GM12875 (cell line): ENCODE results near the gene OSBP.

Experiments used
- H3K4me3 ChIP-seq: one replicate; pipeline ENCODE4 v1.5.1; 2011; ENCODE audit warnings: low read depth, low read length, control low read depth
- TF ChIP-seq, protein P1 (sequence below): IDR thresholded peaks from 2 replicates; pipeline ENCODE4 v1.5.1; 2011; ENCODE audit warnings: low read depth, mild to moderate bottlenecking, control low read depth, inconsistent platforms, low read length, moderate library complexity, borderline replicate concordance; ENCODE audit not compliant: insufficient read depth

The OSBP gene

DNA sequence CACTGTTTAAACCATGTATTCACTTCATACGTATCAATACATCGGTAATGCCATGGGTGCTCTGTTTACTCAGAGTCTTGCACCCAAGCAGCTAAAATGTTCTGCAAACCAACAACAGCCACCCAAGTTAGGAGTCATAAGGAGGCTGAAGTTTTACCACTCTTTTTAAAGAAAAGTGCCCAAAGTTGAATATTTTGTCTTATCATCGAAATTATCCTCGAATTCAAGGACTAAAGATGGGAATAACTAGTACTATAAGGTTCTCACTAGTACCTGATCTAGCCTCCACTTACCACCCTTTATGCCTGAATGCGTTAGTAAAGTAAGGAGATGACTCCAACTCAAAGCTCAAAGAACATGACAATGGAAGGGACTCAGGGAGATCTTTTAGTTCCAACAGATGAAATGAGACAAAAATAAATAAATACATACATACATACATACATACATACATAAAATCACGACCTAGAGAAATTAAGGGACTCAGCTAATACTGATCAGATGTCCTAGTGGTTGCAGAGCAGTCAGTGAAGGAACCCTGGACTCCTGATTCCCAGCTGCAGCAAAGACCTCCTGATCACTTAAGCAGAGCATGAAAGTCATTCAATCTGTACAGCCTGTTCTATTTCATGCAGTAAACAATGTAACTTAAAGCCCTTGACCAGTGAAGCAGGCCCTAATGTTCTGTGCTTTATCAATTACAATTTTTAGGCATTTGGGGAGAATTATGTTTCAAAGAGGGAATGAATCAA is 7.7 kb downstream of the OSBP start:
- TF ChIP-seq, protein P1, sequence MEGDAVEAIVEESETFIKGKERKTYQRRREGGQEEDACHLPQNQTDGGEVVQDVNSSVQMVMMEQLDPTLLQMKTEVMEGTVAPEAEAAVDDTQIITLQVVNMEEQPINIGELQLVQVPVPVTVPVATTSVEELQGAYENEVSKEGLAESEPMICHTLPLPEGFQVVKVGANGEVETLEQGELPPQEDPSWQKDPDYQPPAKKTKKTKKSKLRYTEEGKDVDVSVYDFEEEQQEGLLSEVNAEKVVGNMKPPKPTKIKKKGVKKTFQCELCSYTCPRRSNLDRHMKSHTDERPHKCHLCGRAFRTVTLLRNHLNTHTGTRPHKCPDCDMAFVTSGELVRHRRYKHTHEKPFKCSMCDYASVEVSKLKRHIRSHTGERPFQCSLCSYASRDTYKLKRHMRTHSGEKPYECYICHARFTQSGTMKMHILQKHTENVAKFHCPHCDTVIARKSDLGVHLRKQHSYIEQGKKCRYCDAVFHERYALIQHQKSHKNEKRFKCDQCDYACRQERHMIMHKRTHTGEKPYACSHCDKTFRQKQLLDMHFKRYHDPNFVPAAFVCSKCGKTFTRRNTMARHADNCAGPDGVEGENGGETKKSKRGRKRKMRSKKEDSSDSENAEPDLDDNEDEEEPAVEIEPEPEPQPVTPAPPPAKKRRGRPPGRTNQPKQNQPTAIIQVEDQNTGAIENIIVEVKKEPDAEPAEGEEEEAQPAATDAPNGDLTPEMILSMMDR: no peak
- no peak overlapping the region for H3K4me3 ChIP-seq

DNA sequence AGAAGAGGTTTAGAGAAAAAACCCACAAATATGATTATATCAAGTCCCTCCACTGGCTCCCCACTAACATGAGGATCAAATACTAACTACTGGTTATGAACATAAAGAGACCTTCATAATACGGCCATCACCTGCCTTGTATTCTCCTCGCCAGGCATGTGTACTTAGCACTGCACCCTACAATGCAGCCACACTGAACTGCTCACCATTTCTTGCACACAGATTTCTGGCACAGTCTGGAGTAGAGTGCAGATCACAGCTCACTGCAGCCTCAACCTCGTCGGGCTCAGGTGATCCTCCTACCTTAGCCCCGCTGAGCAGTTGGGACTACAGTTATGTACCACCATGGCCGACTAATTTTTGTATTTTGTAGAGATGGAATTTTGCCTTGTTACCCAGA is 13.1 kb downstream of the OSBP start:
- no peak overlapping the region for H3K4me3 ChIP-seq
- TF ChIP-seq, protein P1: no peak

DNA sequence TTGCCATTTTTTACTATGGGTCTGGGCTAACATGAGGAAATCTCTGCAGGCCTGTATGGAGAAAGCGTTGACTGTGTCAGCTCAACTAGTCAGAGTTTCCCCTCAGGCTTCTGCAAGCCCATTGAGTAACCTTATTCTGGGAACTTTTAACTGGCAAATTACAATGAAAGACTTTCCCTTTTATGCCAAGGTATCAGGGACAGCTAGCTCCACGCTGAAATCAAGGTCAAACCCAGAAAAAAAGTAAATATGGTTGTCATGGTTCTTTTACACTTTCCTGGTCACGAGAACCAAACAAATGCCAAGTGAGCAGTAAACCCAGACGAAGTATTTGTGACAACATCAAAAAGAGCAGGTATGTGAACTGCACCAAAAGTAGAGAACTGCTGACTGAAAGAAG is 13.8 kb downstream of the OSBP start:
- H3K4me3 ChIP-seq: no peak overlapping the region
- TF ChIP-seq, protein P1: no peak

DNA sequence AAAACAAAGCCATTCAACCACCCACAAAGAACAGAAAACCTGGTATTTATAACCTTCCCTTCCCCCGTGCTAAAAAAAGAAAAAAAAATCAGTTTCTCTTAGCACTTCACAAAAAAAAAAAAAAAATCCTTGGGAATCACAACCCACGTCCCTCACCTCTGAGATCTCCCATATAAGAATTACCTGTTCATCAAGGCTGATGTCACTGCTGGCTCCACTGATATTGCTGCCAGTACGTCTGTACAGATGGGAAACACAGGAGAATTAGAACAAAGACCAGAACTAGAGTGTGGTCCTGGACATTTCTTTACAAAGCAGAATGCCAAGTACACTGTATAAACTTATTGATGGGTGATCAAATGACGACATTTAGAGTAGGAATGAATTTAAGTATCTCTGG is 14.9 kb downstream of the OSBP start:
- no peak overlapping the region for H3K4me3 ChIP-seq
- TF ChIP-seq, protein P1: no peak

DNA sequence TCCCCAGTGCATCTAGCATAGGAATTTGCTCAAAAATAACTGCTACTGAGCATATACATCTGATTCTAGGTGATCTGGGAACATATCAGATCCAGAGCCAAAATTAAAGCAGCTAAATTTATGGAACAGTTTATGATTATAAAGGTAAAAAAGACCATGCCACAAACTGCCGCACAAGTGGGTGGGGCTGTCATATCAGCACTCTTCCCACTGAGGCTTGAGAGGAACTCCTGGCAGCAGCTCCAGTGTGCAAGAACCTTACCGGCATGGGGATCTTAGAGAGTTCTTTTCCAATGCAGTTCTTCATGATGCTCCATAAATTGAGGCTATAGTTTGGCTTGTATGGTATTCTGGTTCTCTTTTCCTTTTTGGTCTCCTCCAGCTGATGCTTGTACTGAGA is 15.3 kb downstream of the OSBP start:
- TF ChIP-seq, protein P1: no peak
- no peak overlapping the region for H3K4me3 ChIP-seq

DNA sequence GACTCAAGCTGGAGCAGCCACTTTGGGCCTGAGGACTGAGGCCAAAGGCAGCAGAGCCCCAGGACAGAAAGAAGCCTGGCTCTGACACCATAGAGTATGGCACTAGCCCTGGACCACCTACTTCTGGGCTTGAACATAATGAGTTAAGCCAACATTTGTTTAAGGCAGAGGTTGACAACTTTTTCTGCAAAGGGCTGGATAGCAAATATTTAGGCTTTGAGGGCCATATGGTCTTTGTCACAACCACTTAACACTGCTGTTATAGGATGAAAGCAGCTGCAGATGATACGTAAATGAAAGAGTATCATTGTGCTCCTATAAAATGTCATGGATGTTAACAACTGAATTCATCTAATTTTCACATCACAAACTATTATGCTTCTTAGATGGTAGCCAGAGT is 16.6 kb downstream of the OSBP start:
- H3K4me3 ChIP-seq: no peak overlapping the region
- TF ChIP-seq, protein P1: no peak

DNA sequence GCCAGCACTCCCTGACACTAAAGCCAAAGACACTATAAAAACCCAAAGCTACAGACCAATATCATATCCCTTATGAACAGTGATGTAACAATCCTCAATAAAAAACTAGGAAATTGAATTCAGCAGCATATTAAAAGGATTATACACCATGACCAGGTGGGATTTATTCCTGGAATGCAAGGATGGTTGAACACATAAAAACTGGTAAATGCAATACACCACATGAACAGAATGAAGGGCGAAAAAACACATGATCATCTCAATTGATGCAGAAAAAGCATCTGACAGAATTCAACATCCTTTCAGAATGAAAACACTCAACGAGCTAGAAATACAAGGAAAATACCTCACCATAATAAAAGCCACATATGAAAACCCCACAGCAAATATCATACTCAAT is 31.3 kb downstream of the OSBP start:
- no peak overlapping the region for H3K4me3 ChIP-seq
- TF ChIP-seq, protein P1: no peak
